ENCODE measurements around the gene OR13A1. TPM values are rescaled to one million over a fixed set of nuclear protein-coding genes. Genes with fewer than 3 reads are reported as not detected.

The OR13A1 gene
- total RNA-seq, 1 experiment from 2014 or later, result 0.15 TPM

GRCh38 chr10:45257600-45257999, 57.8 kb downstream of the OR13A1 start:
- Histone ChIP-seq H3K9ac (ENCODE audit: extremely low read depth, insufficient read length, low read length) (no peak overlapping the region), H3K4ac (ENCODE audit: low read depth, low read length) (no peak overlapping the region), H4K91ac (ENCODE audit: insufficient read length, low read depth, low read length) (no peak overlapping the region), H3K27ac (ENCODE audit: insufficient read length, low read depth, low read length) (no peak overlapping the region), H4K20me1 (ENCODE audit: control insufficient read depth, insufficient read depth, insufficient read length) (no peaks in the 10 kb centered on the region), H3K14ac (ENCODE audit: insufficient read depth, low read length) (no peak overlapping the region), H3K79me2 (ENCODE audit: insufficient read depth, low read length) (no peaks in the 10 kb centered on the region), H2BK20ac (ENCODE audit: low read depth, low read length, poor library complexity, severe bottlenecking) (no peak overlapping the region), H3K23ac (ENCODE audit: insufficient read length, low read depth, low read length) (no peak overlapping the region), H2AFZ (ENCODE audit: low read length) (no peak overlapping the region), H4K8ac (replicated peaks; ENCODE audit: insufficient read length, low read depth, low read length) (no peak overlapping the region), H3K56ac (ENCODE audit: insufficient read length, low read depth, low read length) (no peak overlapping the region), H3K9me3 (ENCODE audit: control insufficient read depth, low read depth, low read length) (no peaks in the 10 kb centered on the region), H3K27me3 (ENCODE audit: insufficient read depth, low read length) (no peaks in the 10 kb centered on the region), H4K5ac (ENCODE audit: insufficient read length, low read depth, low read length) (no peak overlapping the region), H2BK5ac (ENCODE audit: insufficient read length, low read length) (no peak overlapping the region), H3K4me2 (ENCODE audit: insufficient read depth, insufficient read length, low read length) (no peak overlapping the region), H3K18ac (ENCODE audit: insufficient read length, low read depth, low read length) (no peak overlapping the region), H2BK12ac (ENCODE audit: insufficient read length, low read depth, low read length) (no peak overlapping the region), H3K4me1 (ENCODE audit: insufficient read depth, low read length) (no peaks in the 10 kb centered on the region), H2BK15ac (ENCODE audit: low read depth, low read length) (no peak overlapping the region), H3T11ph (ENCODE audit: low read length) (no peak overlapping the region), H3K23me2 (ENCODE audit: insufficient read length, low read depth, low read length, poor library complexity, severe bottlenecking) (no peaks in the 10 kb centered on the region), H2BK120ac (ENCODE audit: low read depth, low read length, poor library complexity, severe bottlenecking) (no peak overlapping the region), H2AK5ac (ENCODE audit: insufficient read length, low read length) (no peak overlapping the region), H3K79me1 (ENCODE audit: insufficient read depth, low read depth, low read length, poor library complexity, severe bottlenecking) (no peaks in the 10 kb centered on the region)
- Mint-ChIP-seq H3K36me3 (ENCODE audit: insufficient read depth in 1 of 3, low read depth in 3 of 3) (no peaks in the 10 kb centered on the region), H3K4me3 (no peak overlapping the region), H3K4me1 (no peaks in the 10 kb centered on the region), H3K27ac (no peak overlapping the region), H3K27me3 (ENCODE audit: low read depth) (peaks cover 3% of the 10 kb centered on the region; the same call in 1 of the 2 replicates), H3K9me3 (peaks cover 2 to 9% of the 10 kb centered on the region in 2 experiments; a peak in 3 of 5 replicates)
- DNase-seq, result no peak
- no peak for TF ChIP-seq CTCF (conservative IDR thresholded peaks at IDR 0.05)
- WGBS (ENCODE audit: extremely low coverage, insufficient read length, low lambda C conversion rate), result no CpG with 5 or more reads among the region's 2 CpGs
